ENCODE data around the gene OR13G1. TPM values are rescaled to one million over a fixed set of nuclear protein-coding genes. Genes with fewer than 3 reads are reported as not detected.

Gene OR13G1
- total RNA-seq, result not detected in 2 replicates
- polyA plus RNA-seq, result not detected in 2 replicates
- polyA plus RNA-seq (2012), result not detected in 2 replicates
- polyA minus RNA-seq (ENCODE audit: low replicate concordance), result not detected in 2 replicates

GRCh38 chr1:247679639-247680038, at the start of gene OR13G1:
Gene OR13G1, minus strand, starts transcription at chr1:247679739. Its CDS starts 6,698 bp downstream, at chr1:247673041.
- DNase-seq (ENCODE audit: low read depth in 2 of 2), result no peak
- TF ChIP-seq CTCF (conservative IDR thresholded peaks at IDR 0.05 in 1 of 2, IDR thresholded peaks at IDR 0.05 in 1 of 2; ENCODE audit: low read depth in 1 of 2, low read length in 2 of 2) (no peak), EZH2 (IDR thresholded peaks at IDR 0.05; ENCODE audit: low read length, missing control alignments) (no peak)
- Histone ChIP-seq H3K27ac (ENCODE audit: insufficient read depth, low read length) (no peak within 1 kb of the TSS), H3K27me3 (ENCODE audit: control insufficient read depth, insufficient read depth, low read length) (no peaks in the 10 kb centered on the region), H4K20me1 (ENCODE audit: control insufficient read depth, extremely low read depth, insufficient read depth, low read length) (no peaks in the 10 kb centered on the region), H2AFZ (ENCODE audit: low read length) (no peak within 1 kb of the TSS), H3K9ac (ENCODE audit: insufficient read depth, low read length) (no peak within 1 kb of the TSS), H3K36me3 (ENCODE audit: control insufficient read depth, insufficient read depth, low read length) (no peaks in the 10 kb centered on the region), H3K9me3 (ENCODE audit: control insufficient read depth, insufficient read depth, low read depth, low read length) (no peaks in the 10 kb centered on the region), H3K79me2 (ENCODE audit: control insufficient read depth, insufficient read depth, low read length) (no peaks in the 10 kb centered on the region), H3K4me1 (ENCODE audit: control insufficient read depth, extremely low read depth, insufficient read depth, low read length) (no peaks in the 10 kb centered on the region), H3K4me3 (replicated peaks in 1 of 4; ENCODE audit: control extremely low read depth in 1 of 4, insufficient read depth in 1 of 4, low read depth in 3 of 4, low read length in 4 of 4) (no peak within 1 kb of the TSS), H3K4me2 (ENCODE audit: extremely low read depth, insufficient read depth, low read length) (no peak within 1 kb of the TSS)

GRCh38 chr1:247721222-247721621, 41.7 kb upstream of the OR13G1 start:
- DNase-seq (ENCODE audit: low read depth in 2 of 2), result no peak
- H3K27ac ChIP-seq (ENCODE audit: insufficient read depth, low read length), result no peak overlapping the region
- H3K4me1 ChIP-seq (ENCODE audit: control insufficient read depth, extremely low read depth, insufficient read depth, low read length), result no peaks in the 10 kb centered on the region
- H3K79me2 ChIP-seq (ENCODE audit: control insufficient read depth, insufficient read depth, low read length), result no peaks in the 10 kb centered on the region
- TF ChIP-seq CTCF (conservative IDR thresholded peaks at IDR 0.05 in 1 of 2, IDR thresholded peaks at IDR 0.05 in 1 of 2; ENCODE audit: low read depth in 1 of 2, low read length in 2 of 2) (no peak), EZH2 (IDR thresholded peaks at IDR 0.05; ENCODE audit: low read length, missing control alignments) (no peak)
- H3K4me2 ChIP-seq (ENCODE audit: extremely low read depth, insufficient read depth, low read length), result no peak overlapping the region
- no peak overlapping the region for H2AFZ ChIP-seq (ENCODE audit: low read length)
- H3K36me3 ChIP-seq (ENCODE audit: control insufficient read depth, insufficient read depth, low read length), result no peaks in the 10 kb centered on the region
- no peak overlapping the region for H3K9ac ChIP-seq (ENCODE audit: insufficient read depth, low read length)
- no peaks in the 10 kb centered on the region for H3K27me3 ChIP-seq (ENCODE audit: control insufficient read depth, insufficient read depth, low read length)
- no peak overlapping the region for H3K4me3 ChIP-seq (replicated peaks in 1 of 4; ENCODE audit: control extremely low read depth in 1 of 4, insufficient read depth in 1 of 4, low read depth in 3 of 4, low read length in 4 of 4)
- no peaks in the 10 kb centered on the region for H3K9me3 ChIP-seq (ENCODE audit: control insufficient read depth, insufficient read depth, low read depth, low read length)
- no peaks in the 10 kb centered on the region for H4K20me1 ChIP-seq (ENCODE audit: control insufficient read depth, extremely low read depth, insufficient read depth, low read length)

- no peaks in the 10 kb centered on the region for H4K20me1 ChIP-seq (ENCODE audit: control insufficient read depth, extremely low read depth, insufficient read depth, low read length)
- H3K79me2 ChIP-seq (ENCODE audit: control insufficient read depth, insufficient read depth, low read length), result no peaks in the 10 kb centered on the region
- H3K4me1 ChIP-seq (ENCODE audit: control insufficient read depth, extremely low read depth, insufficient read depth, low read length), result no peaks in the 10 kb centered on the region
- H3K4me2 ChIP-seq (ENCODE audit: extremely low read depth, insufficient read depth, low read length), result no peak within 1 kb of the TSS
- no peaks in the 10 kb centered on the region for H3K27me3 ChIP-seq (ENCODE audit: control insufficient read depth, insufficient read depth, low read length)
- no peak within 1 kb of the TSS for H3K9ac ChIP-seq (ENCODE audit: insufficient read depth, low read length)
- no peak within 1 kb of the TSS for H3K4me3 ChIP-seq (replicated peaks in 1 of 4; ENCODE audit: control extremely low read depth in 1 of 4, insufficient read depth in 1 of 4, low read depth in 3 of 4, low read length in 4 of 4)
- no peak within 1 kb of the TSS for H3K27ac ChIP-seq (ENCODE audit: insufficient read depth, low read length)
- no peak within 1 kb of the TSS for H2AFZ ChIP-seq (ENCODE audit: low read length)
- H3K9me3 ChIP-seq (ENCODE audit: control insufficient read depth, insufficient read depth, low read depth, low read length), result no peaks in the 10 kb centered on the region
- no peaks in the 10 kb centered on the region for H3K36me3 ChIP-seq (ENCODE audit: control insufficient read depth, insufficient read depth, low read length)
- no peak for TF ChIP-seq CTCF (conservative IDR thresholded peaks at IDR 0.05 in 1 of 2, IDR thresholded peaks at IDR 0.05 in 1 of 2; ENCODE audit: low read depth in 1 of 2, low read length in 2 of 2)
- TF ChIP-seq EZH2 (IDR thresholded peaks at IDR 0.05; ENCODE audit: low read length, missing control alignments), result no peak
- no peak for DNase-seq (ENCODE audit: low read depth in 2 of 2)
Measured at GRCh38 chr1:247716546-247716945, 37.0 kb upstream of the OR13G1 start, which contains the start of gene OR6F1. Gene OR6F1, minus strand, starts transcription at chr1:247716646. Its CDS starts 3,891 bp downstream, at chr1:247712755.
